Uterus (tissue), 2 donors: ENCODE measurements around the gene CACNA1A.

ENCODE experiments used
- CTCF ChIP-seq, 4 experiments: fragments of 200-600 bp in 2 of 4; fragments of 450-650 bp in 2 of 4; sonication (generic) in 2 of 4; IDR thresholded peaks; one replicate each; pipeline ENCODE4 v1.5.1; 2016 to 2019; ENCODE audit warnings: antibody characterized with exemption in 4 of 4, mild to moderate bottlenecking in 2 of 4, moderate library complexity in 1 of 4
- POLR2A ChIP-seq, 2 donors: fragments of 450-650 bp; IDR thresholded peaks; one replicate each; pipeline ENCODE4 v1.6.1; 2016; ENCODE audit warnings: antibody characterized with exemption in 2 of 2, mild to moderate bottlenecking in 1 of 2, moderate library complexity in 1 of 2

GRCh38 chr19:13381827-13382632, 124.2 kb downstream of the CACNA1A start:
- no peak for TF ChIP-seq CTCF (IDR thresholded peaks at IDR 0.05)
- TF ChIP-seq POLR2A (IDR thresholded peaks at IDR 0.05), result no peak
